HT1080 (cell line): ENCODE data around the gene ARGLU1. TPM values are rescaled to one million over a fixed set of nuclear protein-coding genes. Genes with fewer than 3 reads are reported as not detected.

Source experiments
- DNase-seq: peaks from one replicate; pipeline ENCODE4 v3.0.0-alpha.2; 2015; ENCODE audit warnings: low read depth
- total RNA-seq: library from RNA; depleted of rRNA; stranded (reverse); fragments of >200 nt; shearing (Covaris generic); gene quantifications from 2 replicates; pipeline ENCODE4 v1.2.3, GENCODE V29; 2014

The ARGLU1 gene
- total RNA-seq, 1 experiment from 2014 or later = 35.7 TPM

DNA sequence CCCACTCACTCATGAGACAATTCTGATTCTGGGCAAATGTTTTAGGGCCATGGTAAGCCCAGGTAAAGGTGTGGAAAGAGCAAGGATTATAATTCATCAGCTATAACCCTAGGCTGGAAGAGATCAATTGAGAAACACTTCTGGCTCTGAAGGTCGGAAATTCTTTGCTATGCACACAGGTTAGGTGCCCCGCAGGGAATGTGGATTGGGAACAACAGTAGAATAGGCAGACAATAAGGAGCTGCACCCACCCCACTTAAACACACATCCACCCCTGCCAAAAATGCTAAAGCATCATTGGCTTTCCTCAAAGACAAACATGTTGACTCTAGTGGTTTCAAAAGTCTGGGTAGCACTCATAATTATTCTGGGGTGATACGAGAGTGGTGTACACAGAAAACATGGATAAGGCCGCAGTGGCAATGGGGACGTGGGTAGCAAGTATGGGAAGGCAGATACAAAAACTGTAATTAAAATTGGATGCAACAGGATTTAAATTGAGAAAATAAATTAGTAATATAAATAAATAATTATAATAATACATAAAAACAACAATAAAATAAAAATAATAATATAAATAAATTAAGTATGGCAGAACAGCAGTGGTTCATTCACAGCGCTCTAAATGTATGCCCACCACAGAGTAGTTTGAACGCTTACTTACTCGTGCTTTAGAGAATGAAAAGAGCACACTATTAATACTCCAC is 41.0 kb downstream of the ARGLU1 start:
- no peak for DNase-seq

DNA sequence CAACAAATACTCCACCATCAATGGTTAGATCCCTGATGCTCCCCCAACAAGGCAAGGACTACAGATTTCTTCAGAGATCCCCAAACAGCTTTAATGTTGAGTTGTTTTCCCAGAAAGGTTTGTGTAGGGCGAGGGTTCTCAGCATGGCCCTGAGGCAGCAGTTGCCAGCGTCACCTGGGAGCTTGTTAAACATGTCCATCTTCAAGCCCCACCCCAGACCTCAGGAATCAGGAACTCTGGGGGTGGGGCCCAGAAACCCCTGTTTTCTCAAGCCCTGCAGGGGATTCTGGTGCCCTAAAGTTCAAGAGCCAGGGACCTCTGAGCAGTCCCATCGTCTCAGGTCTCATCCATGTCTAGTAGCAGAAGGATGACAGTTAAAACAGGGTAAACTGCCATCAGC is 42.1 kb downstream of the ARGLU1 start:
- DNase-seq = no peak

DNA sequence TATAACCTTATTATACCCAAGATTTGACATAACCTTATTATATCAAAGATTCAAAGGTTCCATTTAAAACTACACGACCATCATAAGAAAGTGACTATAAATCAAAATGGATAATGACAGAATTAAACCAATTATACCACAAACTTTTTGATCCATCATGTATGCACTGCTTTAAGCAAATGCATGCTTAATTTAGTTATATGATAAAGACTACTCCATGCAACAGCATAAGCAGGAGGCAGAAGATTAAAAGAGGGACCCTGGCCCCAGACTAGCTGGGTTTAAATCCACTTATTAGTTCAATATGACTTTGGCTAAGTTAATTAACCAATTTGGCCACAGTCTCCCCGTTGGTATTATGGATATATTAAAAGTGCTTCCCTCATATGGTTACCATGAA is 43.8 kb downstream of the ARGLU1 start:
- DNase-seq = no peak

- no peak for DNase-seq
Measured at GRCh38 chr13:106523576-106523975, 44.4 kb downstream of the ARGLU1 start.

DNA sequence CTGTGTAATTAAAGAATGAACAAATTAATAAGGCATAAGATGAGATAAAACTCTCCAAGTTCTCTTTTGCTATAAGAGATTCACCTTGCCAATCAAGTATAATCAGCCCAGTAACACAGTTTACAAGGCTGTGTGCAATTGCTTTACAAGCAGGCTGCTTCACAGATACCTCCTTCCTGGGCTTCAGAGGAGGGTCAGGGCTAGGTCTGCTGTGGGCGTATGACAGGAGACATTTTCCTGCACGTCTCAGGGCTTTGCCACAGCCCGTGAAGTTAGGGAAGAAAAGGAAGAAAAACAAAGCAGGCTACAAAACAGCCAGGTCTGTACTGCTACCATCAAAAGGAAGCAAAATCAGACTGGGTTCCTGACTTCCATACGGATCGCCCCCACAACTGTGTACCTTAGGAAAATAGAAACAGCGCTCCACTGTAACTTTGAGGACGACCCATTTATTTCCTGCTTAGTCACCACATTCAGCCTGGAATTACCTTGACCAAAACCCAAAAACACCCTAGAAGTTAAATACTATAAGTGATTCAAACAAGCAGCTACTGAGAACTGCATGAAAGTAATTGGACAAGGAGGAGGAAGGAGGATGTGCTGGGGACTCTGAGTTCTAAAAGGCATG is 44.9 kb downstream of the ARGLU1 start:
- no peak for DNase-seq

- no peak for DNase-seq
Measured at GRCh38 chr13:106522112-106522705, 45.7 kb downstream of the ARGLU1 start.

DNA sequence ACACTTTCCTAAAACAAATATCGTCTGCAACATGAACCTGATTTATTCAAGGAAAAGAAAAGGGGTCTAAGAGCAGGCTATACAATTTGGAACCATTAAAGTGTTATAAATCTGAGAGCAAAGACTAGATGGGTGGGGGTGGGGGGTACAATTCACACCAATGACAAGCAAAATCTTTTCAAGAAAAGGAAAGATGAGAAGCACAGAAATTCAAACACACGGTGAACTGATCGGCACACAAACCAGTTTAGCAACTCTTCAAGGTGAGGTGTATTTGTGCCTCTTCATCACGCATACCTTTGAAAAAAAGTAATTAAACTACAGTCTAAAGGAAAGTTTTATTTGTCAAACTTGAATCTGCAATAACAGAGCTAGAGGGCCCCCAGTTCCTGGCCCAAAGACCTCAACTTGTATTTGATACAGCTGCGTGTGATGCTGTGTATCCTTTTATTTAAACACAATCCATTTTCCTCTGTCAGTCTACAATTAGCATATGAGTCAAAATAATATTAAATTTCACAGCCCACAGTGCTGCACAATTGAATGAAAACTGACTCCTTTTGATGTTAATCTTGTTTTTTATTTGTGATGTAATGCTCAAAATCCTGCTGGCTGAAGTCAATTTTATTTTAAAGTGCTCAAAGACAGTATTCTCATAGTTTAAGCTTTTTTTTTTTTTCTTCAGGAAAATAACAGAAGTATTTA is 46.7 kb downstream of the ARGLU1 start:
- no peak for DNase-seq

DNA sequence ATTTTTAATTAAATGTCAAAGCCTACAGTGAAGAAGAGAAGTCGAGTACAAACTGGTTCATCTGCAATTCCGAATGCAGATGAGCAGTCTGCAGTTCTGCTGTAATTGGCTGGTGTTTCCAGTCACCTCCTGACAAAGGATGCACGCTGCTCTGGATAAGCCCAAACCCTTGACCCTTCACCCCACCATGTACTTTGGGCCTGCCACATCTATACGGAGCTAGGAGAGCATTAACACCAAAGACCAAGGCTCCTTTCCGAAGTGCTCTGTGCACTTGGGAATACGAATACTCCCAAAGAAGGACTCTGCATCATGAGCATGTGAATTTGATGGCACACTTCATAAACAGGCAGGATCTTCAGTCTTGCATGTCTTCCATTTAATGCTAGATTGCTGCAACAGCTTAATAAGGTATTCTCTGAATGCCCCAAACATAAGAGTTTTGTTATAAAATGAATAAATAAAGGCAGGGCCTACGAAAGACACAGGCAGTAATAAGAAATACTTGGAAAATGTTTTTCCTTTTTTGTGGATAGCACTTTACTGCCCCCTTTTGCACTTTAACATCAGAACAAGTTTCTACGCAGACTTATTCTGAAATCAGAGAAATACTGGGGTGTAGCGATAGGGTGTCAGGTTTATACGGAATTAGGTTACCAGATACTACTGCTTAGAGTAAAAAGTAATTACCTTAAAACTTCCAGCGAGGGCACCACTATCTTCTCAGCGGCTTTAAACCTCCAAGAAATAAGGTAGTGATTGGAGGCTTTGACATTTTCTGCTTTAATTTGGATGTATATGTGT is 47.5 kb downstream of the ARGLU1 start:
- DNase-seq = no peak

- no peak for DNase-seq
Measured at GRCh38 chr13:106518512-106518911, 49.4 kb downstream of the ARGLU1 start.

GRCh38 chr13:106517109-106517847 is 50.7 kb downstream of the ARGLU1 start:
- DNase-seq = no peak

DNA sequence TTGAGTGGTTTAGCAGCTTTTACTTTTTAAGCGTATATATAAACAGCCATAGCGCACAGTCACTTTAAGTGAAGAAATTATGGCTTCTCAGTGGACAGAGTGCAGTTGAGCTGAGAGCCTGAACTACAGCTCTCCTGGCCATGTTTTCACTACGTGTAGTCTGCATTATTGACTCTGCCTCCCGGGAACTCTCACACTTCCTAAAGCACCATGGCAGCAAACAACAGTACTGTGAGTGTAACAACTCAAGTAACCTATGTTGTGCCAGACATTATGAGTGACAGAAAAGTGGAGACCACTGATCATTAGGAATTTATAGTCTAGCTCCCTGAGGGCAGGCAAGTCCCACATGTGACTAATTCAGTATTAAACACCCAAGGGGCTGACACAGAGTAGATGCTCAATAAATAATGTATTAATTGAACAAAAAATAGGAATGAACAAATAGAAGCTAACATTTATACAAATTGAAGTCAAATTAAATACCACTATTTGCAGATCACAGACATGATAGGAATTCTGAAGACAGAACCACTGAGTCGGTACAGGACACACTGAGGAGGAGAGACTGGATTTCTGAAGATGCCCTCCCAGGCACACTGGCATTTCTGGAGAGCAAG is 52.2 kb downstream of the ARGLU1 start:
- no peak for DNase-seq

DNA sequence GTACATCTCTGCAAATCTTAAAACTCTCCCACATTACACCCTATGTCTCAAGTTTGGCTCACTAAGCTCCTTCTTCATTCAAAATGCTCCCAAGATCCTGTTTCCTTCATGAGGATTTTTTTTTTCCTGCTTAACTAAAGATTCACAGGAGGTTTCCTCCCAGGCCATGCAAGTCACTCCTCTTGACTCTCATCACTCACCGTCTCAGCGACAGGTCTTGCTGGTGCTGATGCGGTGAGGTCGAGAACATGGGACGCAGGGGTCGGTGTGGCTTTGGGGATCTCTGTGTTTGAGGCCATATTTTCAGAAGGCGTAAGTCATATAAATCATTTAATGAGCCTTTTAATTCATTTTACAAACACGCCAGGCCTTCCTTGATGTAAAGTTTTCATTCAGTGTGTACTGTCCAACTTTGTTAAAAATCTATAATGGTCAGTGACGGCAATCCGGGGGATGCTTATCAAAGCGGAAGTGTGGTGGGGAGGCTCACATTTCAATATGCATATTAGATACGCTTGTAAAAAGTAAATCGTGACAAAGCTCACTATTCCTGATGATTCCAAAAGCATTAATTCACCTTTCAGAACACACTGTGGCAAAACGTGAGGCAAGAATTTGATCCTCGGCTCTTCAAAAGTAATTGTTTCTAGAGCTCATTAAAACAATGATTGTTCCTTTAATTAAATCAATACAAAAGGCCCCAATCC is 52.9 kb downstream of the ARGLU1 start:
- DNase-seq = no peak

DNA sequence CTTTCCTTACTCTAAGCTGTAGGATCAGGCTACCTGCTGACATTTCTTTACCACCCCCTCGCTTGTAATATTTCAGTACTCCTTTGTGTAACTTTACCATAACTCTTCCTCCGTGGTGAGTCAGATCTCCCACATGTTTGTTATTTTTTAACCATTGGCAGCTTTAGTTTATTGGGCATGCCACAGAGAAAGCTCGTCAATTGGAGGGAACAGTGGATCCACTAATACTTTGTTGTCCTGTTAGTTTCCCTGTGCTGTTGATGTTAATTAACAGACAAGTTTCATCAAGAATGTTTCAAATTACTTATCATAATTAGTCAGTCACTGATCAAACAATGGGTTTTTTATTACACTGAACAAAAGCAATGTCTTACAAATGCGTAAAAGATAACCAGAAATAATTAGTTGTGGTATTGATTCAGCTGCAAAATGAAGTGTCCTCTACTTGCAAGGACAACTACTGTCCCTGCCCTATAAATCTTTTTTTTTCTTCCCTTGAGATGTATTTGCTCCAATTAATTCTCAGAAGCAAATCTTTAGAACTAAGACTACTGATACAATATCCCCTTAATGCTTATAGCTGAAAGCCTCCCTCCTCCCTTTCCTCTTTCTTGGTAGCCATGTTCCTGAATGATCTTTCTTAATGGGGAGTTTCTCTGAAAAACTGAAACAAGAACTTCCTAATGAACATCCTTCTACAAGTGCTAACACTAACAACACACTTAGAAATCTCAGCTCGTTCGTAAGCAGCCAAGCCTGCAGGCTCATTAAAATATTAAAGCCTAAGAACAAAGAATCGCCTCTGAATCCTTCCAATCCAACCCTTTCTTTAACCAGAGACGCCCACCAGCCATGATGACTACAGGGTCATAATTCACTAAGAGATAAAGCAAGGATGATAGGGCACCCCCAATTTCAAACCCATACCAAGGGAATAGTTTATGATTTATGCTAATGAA is 54.6 kb downstream of the ARGLU1 start:
- peak; percentile 77 for DNase-seq

- peak; percentile 96 for DNase-seq
Measured at GRCh38 chr13:106507560-106508274, 60.2 kb downstream of the ARGLU1 start.

- no peak for DNase-seq
Measured at GRCh38 chr13:106506286-106506685, 61.7 kb downstream of the ARGLU1 start.

- DNase-seq = no peak
Measured at GRCh38 chr13:106505732-106506131, 62.2 kb downstream of the ARGLU1 start.

DNA sequence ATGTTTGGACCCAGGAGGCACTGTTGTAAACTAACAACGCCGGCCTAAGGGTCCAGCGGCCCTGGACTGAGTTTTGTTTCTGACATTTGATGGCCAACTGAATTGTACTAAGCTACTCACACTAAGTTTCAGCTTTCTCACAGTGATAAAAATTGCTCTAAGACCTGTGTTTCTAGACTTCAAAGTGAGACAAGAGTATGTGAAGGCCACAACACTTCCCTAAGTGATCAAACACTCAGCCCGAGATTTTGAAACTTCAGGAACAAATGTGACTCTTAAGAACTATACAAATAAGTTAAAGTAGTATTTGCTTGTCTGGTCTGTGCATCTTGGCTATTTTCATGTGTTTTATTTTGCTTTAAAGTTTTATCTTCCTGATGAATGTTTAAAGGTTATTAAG is 62.6 kb downstream of the ARGLU1 start:
- DNase-seq = no peak
